ENCODE data around the gene LDLRAD4. TPM values are rescaled to one million over a fixed set of nuclear protein-coding genes. Genes with fewer than 3 reads are reported as not detected.

LDLRAD4 gene
- total RNA-seq, 4 donors from 2014 or later = 2.7 to 22.5 (median 10.8) TPM

GRCh38 chr18:13539843-13540476 lies 321.4 kb downstream of the LDLRAD4 start:
- intact Hi-C loops (cut with DNase I; ENCODE audit: low total_unique reads) = no loop called here
- H3K4me3 ChIP-seq (ENCODE audit: low read depth, poor library complexity, severe bottlenecking) = no peak overlapping the region
- no peak for DNase-seq (ENCODE audit: low spot score in 2 of 2)
- TF ChIP-seq, protein P1, sequence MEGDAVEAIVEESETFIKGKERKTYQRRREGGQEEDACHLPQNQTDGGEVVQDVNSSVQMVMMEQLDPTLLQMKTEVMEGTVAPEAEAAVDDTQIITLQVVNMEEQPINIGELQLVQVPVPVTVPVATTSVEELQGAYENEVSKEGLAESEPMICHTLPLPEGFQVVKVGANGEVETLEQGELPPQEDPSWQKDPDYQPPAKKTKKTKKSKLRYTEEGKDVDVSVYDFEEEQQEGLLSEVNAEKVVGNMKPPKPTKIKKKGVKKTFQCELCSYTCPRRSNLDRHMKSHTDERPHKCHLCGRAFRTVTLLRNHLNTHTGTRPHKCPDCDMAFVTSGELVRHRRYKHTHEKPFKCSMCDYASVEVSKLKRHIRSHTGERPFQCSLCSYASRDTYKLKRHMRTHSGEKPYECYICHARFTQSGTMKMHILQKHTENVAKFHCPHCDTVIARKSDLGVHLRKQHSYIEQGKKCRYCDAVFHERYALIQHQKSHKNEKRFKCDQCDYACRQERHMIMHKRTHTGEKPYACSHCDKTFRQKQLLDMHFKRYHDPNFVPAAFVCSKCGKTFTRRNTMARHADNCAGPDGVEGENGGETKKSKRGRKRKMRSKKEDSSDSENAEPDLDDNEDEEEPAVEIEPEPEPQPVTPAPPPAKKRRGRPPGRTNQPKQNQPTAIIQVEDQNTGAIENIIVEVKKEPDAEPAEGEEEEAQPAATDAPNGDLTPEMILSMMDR (IDR thresholded peaks at IDR 0.05) = no peak
- no peak for TF ChIP-seq POLR2A (IDR thresholded peaks at IDR 0.05)
- WGBS, 2 donors = 79 to 82% methylated on average over 4 of the region's 4 CpGs

GRCh38 chr18:13540477-13541182 lies 322.1 kb downstream of the LDLRAD4 start:
- WGBS, 2 donors = 66 to 72% methylated on average over 12 of the region's 12 CpGs
- intact Hi-C loops (cut with DNase I; ENCODE audit: low total_unique reads) = no loop called here
- H3K4me3 ChIP-seq (ENCODE audit: low read depth, poor library complexity, severe bottlenecking) = no peak overlapping the region
- no peak for TF ChIP-seq POLR2A (IDR thresholded peaks at IDR 0.05)
- TF ChIP-seq, protein P1 (IDR thresholded peaks at IDR 0.05) = no peak
- DNase-seq (ENCODE audit: low spot score in 2 of 2) = no peak

GRCh38 chr18:13541621-13542519 lies 323.3 kb downstream of the LDLRAD4 start:
- H3K4me3 ChIP-seq (ENCODE audit: low read depth, poor library complexity, severe bottlenecking) = no peak overlapping the region
- WGBS, 2 donors = 75 to 90% methylated on average over 13 of the region's 13 CpGs
- intact Hi-C loops (cut with DNase I; ENCODE audit: low total_unique reads) = no loop called here
- no peak for TF ChIP-seq POLR2A (IDR thresholded peaks at IDR 0.05)
- TF ChIP-seq, protein P1 (IDR thresholded peaks at IDR 0.05) = no peak
- no peak for DNase-seq (ENCODE audit: low spot score in 2 of 2)

DNA sequence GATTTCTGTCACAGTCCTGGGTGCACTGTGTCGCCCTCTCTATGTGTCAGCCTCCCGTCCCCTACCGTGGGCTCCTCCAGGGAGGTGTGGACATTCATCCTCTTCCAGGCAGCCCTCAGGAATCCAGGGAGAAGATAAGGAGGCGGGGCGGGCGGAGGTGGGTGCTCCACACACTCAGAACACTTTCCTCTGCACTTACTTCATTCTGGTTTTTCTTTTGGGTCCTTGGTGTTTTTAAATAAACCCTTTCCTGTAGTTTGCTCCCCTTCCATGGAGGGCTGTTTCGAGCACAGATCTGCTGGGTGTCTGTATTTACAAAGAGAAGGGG lies 323.9 kb downstream of the LDLRAD4 start:
- intact Hi-C loops (cut with DNase I; ENCODE audit: low total_unique reads) = no loop called here
- DNase-seq (ENCODE audit: low spot score in 2 of 2) = no peak
- TF ChIP-seq, protein P1 (IDR thresholded peaks at IDR 0.05) = no peak
- no peak for TF ChIP-seq POLR2A (IDR thresholded peaks at IDR 0.05)
- H3K4me3 ChIP-seq (ENCODE audit: low read depth, poor library complexity, severe bottlenecking) = no peak overlapping the region
- 95% methylated on average over 7 of the region's 7 CpGs for WGBS, 2 donors

DNA sequence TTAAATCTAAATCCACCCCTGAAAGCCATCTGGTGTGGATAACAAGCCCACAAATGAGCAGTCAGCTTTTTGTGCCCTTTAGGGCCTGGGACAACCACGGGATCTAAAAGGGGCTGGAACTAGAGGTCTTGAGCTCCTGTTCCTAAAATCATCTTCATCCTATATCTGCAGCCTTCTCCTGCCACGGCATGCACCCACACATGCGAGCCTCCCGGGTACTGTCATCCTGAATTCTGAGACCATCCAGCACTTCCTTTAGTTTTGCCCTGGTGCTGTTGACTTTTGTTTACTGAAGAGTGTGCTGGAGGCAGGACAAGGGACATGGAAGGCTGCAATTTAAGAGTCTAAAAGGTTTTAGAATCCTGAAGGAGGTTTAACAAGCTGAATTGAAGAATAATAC lies 324.6 kb downstream of the LDLRAD4 start:
- WGBS, 2 donors = 91% methylated on average over 4 of the region's 4 CpGs
- H3K4me3 ChIP-seq (ENCODE audit: low read depth, poor library complexity, severe bottlenecking) = no peak overlapping the region
- TF ChIP-seq POLR2A (IDR thresholded peaks at IDR 0.05) = no peak
- TF ChIP-seq, protein P1 (IDR thresholded peaks at IDR 0.05) = no peak
- intact Hi-C loops (cut with DNase I; ENCODE audit: low total_unique reads) = no loop called here
- no peak for DNase-seq (ENCODE audit: low spot score in 2 of 2)

All from lower leg skin (tissue), 4 donors.